HepG2 (cell line): ENCODE measurements around the gene TDRD9. TPM values are rescaled to one million over a fixed set of nuclear protein-coding genes. Genes with fewer than 3 reads are reported as not detected.

ENCODE experiments used
- ATAC-seq: fragments of 200-7000 bp; cut with Tn5 transposase; 3 replicates; pipeline ENCODE4 v1.9.1; 2020; ENCODE audit warnings: mild to moderate bottlenecking, moderate library complexity
- BruUV-seq: library from RNA; stranded (reverse); fragments of 400-500 nt; replicated peaks from 2 replicates; lab custom pipeline; 2021; lab: Mats Ljungman, UMichigan
- CTCF ChIA-PET: fragments of 300-600 bp; formaldehyde crosslinking; extraction: SDS; loops from one replicate; lab custom pipeline; 2021; ENCODE audit warnings: low total read pairs, inconsistent platforms, low intra/inter-chr PET ratio; lab: Yijun Ruan, JAX
- POLR2A ChIA-PET: fragments of 350-600 bp; sonication (Branson Sonifier 250); formaldehyde crosslinking; loops from one replicate; lab custom pipeline; 2020; ENCODE audit warnings: antibody characterized with exemption, inconsistent platforms; lab: Yijun Ruan, JAX
- DNase-seq: peaks from one replicate; pipeline ENCODE4 v3.0.0-alpha.2; 2015; ENCODE audit warnings: low spot score
- FAIRE-seq: peaks from 3 replicates; lab custom pipeline; 2011; peaks lifted over from hg19 to GRCh38; lab: Jason Lieb, UNC
- H2AFZ ChIP-seq: one replicate; pipeline ENCODE4 v1.6.1; 2011; ENCODE audit warnings: low read length, inconsistent platforms
- H3K27ac ChIP-seq: fragments of 300-600 bp; 3 replicates; pipeline ENCODE4 v1.8.0; 2011; ENCODE audit warnings: mixed run types, mild to moderate bottlenecking, mixed read lengths, low read length, inconsistent platforms; ENCODE audit not compliant: insufficient read depth; ENCODE audit errors: extremely low read length
- H3K27me3 ChIP-seq, 2 experiments: fragments of 200-600 bp in 1 of 2; 2 replicates in 1 of 2; 3 replicates in 1 of 2; pipeline versions ENCODE4 v1.6.0 to v1.8.0; 2011; ENCODE audit warnings: low read length in 2 of 2, mild to moderate bottlenecking in 2 of 2, moderate library complexity in 2 of 2, inconsistent platforms in 1 of 2; ENCODE audit not compliant: insufficient read depth in 2 of 2, control insufficient read depth in 1 of 2
- H3K36me3 ChIP-seq, 2 experiments: fragments of 200-600 bp in 1 of 2; replicated peaks in 1 of 2; 2 replicates in 1 of 2; 3 replicates in 1 of 2; pipeline versions ENCODE4 v1.5.1 to v1.8.0; 2011; ENCODE audit warnings: low read length in 2 of 2, inconsistent platforms in 1 of 2; ENCODE audit not compliant: insufficient read depth in 2 of 2, control insufficient read depth in 1 of 2
- H3K4me1 ChIP-seq: 2 replicates; pipeline ENCODE4 v1.5.1; 2012; ENCODE audit warnings: low read length, inconsistent platforms; ENCODE audit not compliant: insufficient read depth
- H3K4me2 ChIP-seq: 2 replicates; pipeline ENCODE4 v1.6.0; 2011; ENCODE audit warnings: low read depth, low read length, inconsistent platforms
- H3K4me3 ChIP-seq, 3 experiments: fragments of 200-600 bp in 1 of 3; sonication (generic), shearing (Covaris generic) in 1 of 3; replicated peaks in 1 of 3; 2 replicates each; pipeline ENCODE4 v1.5.1; 2011 to 2016; ENCODE audit warnings: low read length in 3 of 3, inconsistent platforms in 2 of 3, low read depth in 2 of 3, mild to moderate bottlenecking in 2 of 3, control low read depth in 1 of 3, mixed read lengths in 1 of 3; ENCODE audit not compliant: insufficient read depth in 1 of 3
- H3K79me2 ChIP-seq: one replicate; pipeline ENCODE4 v1.6.1; 2011; ENCODE audit warnings: low read length, inconsistent platforms; ENCODE audit not compliant: insufficient read depth
- H3K9ac ChIP-seq: 2 replicates; pipeline ENCODE4 v1.6.0; 2011; ENCODE audit warnings: mild to moderate bottlenecking, low read depth, low read length, inconsistent platforms; ENCODE audit not compliant: insufficient read depth
- H3K9me3 ChIP-seq: 2 replicates; pipeline ENCODE4 v1.5.1; 2012; ENCODE audit warnings: mild to moderate bottlenecking, low read length
- H4K20me1 ChIP-seq: 2 replicates; pipeline ENCODE4 v1.6.0; 2011; ENCODE audit warnings: inconsistent platforms, mild to moderate bottlenecking, low read length, moderate library complexity; ENCODE audit not compliant: insufficient read depth
- HNF1B ChIP-seq: sonication (generic); formaldehyde crosslinking; IDR thresholded peaks from 2 replicates; pipeline ENCODE4 v1.5.1; 2020; ENCODE audit warnings: mild to moderate bottlenecking, moderate library complexity, missing genetic modification reagents
- MTF1 ChIP-seq: sonication (generic); formaldehyde crosslinking; IDR thresholded peaks from 2 replicates; pipeline ENCODE4 v1.5.0; 2020; ENCODE audit warnings: missing genetic modification reagents
- PAWR ChIP-seq: sonication (generic); formaldehyde crosslinking; IDR thresholded peaks from 2 replicates; pipeline ENCODE4 v1.4.0; 2020; ENCODE audit warnings: missing genetic modification reagents, mild to moderate bottlenecking, borderline replicate concordance
- PPARG ChIP-seq: conservative IDR thresholded peaks from 2 replicates; pipeline ENCODE4 v1.6.1; 2016; ENCODE audit warnings: missing biosample characterization, missing genetic modification reagents
- SMC3 ChIP-seq: IDR thresholded peaks from 2 replicates; pipeline ENCODE4 v1.6.1; 2011; ENCODE audit warnings: low read length, improper control_type of control experiment
- ZBTB20 ChIP-seq: sonication (generic); formaldehyde crosslinking; IDR thresholded peaks from 2 replicates; pipeline ENCODE4 v1.8.1; 2023; ENCODE audit warnings: missing genetic modification reagents, low read depth, mild to moderate bottlenecking, borderline replicate concordance
- ZBTB44 ChIP-seq: sonication (generic); formaldehyde crosslinking; IDR thresholded peaks from 2 replicates; pipeline ENCODE4 v1.4.0; 2020; ENCODE audit warnings: missing genetic modification reagents
- ZFX ChIP-seq: sonication (generic); formaldehyde crosslinking; IDR thresholded peaks from 2 replicates; pipeline ENCODE4 v1.4.0; 2020; ENCODE audit warnings: mild to moderate bottlenecking, low read depth, missing genetic modification reagents, moderate library complexity
- ZNF367 ChIP-seq: sonication (generic); formaldehyde crosslinking; IDR thresholded peaks from 2 replicates; pipeline ENCODE4 v1.4.0; 2020; ENCODE audit warnings: missing genetic modification reagents, borderline replicate concordance
- ZNF414 ChIP-seq: sonication (generic); formaldehyde crosslinking; IDR thresholded peaks from 2 replicates; pipeline ENCODE4 v1.5.0; 2020; ENCODE audit warnings: missing genetic modification reagents
- ZNF431 ChIP-seq: sonication (generic); formaldehyde crosslinking; IDR thresholded peaks from 2 replicates; pipeline ENCODE4 v1.9.0; 2022; ENCODE audit warnings: missing genetic modification reagents, low read depth, mild to moderate bottlenecking, borderline replicate concordance
- ZNF512B ChIP-seq: sonication (generic); formaldehyde crosslinking; IDR thresholded peaks from 2 replicates; pipeline ENCODE4 v1.5.1; 2020; ENCODE audit warnings: missing genetic modification reagents, mild to moderate bottlenecking, borderline replicate concordance
- ZNF7 ChIP-seq: IDR thresholded peaks from 2 replicates; pipeline ENCODE4 v1.6.1; 2016; ENCODE audit warnings: missing biosample characterization, missing genetic modification reagents
- ZNF709 ChIP-seq: sonication (generic); formaldehyde crosslinking; IDR thresholded peaks from 2 replicates; pipeline ENCODE4 v1.5.0; 2020; ENCODE audit warnings: mild to moderate bottlenecking, missing genetic modification reagents
- ZSCAN25 ChIP-seq: sonication (generic); formaldehyde crosslinking; IDR thresholded peaks from 2 replicates; pipeline ENCODE4 v1.8.0; 2022; ENCODE audit warnings: mild to moderate bottlenecking, missing genetic modification reagents
- ZZZ3 ChIP-seq: sonication (generic); formaldehyde crosslinking; IDR thresholded peaks from 2 replicates; pipeline ENCODE4 v1.4.0; 2020; ENCODE audit warnings: missing genetic modification reagents, mild to moderate bottlenecking, borderline replicate concordance
- WGBS: methylation state at CpG from one replicate; pipeline ENCODE4 v1.1.6; 2017; ENCODE audit warnings: low lambda C conversion rate; 5-methylcytosine and 5-hydroxymethylcytosine counted together
- in situ Hi-C: cut with HindIII; loops from 2 replicates; pipeline ENCODE4 v1.10.0; 2017; ENCODE audit warnings: low pct_unique_long_range_greater_than_20kb; ENCODE audit not compliant: extremely low pct_ligation_motif_present
- intact Hi-C: fragments of 100-400 bp; cut with micrococcal nuclease; formaldehyde crosslinking; loops from one replicate; pipeline ENCODE4 v1.10.0; 2022; ENCODE audit not compliant: unreplicated experiment
- polyA plus RNA-seq, 8 experiments: library from polyadenylated mRNA; depleted of rRNA in 3 of 8; stranded (reverse) in 7 of 8; unstranded in 1 of 8; fragments of >200 nt; fragmentation: Illumina TruSeq in 4 of 8; extraction: Trizol in 4 of 8; gene quantifications; 2 replicates each; pipeline versions ENCODE4 v1.2.1 to v1.2.3, GENCODE V29; 2011 to 2016; ENCODE audit warnings: low read depth in 4 of 8, missing spikeins in 1 of 8, mixed read lengths in 1 of 8; ENCODE audit not compliant: insufficient read depth in 1 of 8
- total RNA-seq, 5 experiments: library from RNA; depleted of rRNA; stranded (reverse); fragments of >200 nt; fragmentation: Illumina TruSeq; extraction: Trizol; gene quantifications; 2 replicates each; pipeline ENCODE4 v1.2.3, GENCODE V29; 2016; ENCODE audit warnings: low read depth in 1 of 5

The TDRD9 gene
- total and polyA plus RNA-seq, 2 of the 13 experiments (the other 11 are each of a cell fraction or from before 2014, with no cell fraction given), result not detected

- Histone ChIP-seq H3K27me3 (peaks cover 6 to 47% of the 10 kb centered on the region in 2 experiments; a peak in 4 of 5 replicates), H4K20me1 (no peaks in the 10 kb centered on the region), H3K79me2 (no peaks in the 10 kb centered on the region), H3K4me1 (no peaks in the 10 kb centered on the region), H3K27ac (no peak overlapping the region), H3K4me3 (no peak overlapping the region), H3K9ac (no peak overlapping the region), H3K9me3 (no peaks in the 10 kb centered on the region), H3K4me2 (no peak overlapping the region), H3K36me3 (no peaks in the 10 kb centered on the region), H2AFZ (no peak overlapping the region)
- in situ Hi-C loops (no loop called here), intact Hi-C loops (no loop called here)
- no peak for DNase-seq
- FAIRE-seq, result no peak
- no peak for ATAC-seq
- POLR2A ChIA-PET, result no interaction called here
- CTCF ChIA-PET, result no interaction called here
- 12% methylated on average over 6 of the region's 6 CpGs for WGBS
- BruUV-seq, result no TSS peak
- TF ChIP-seq PAWR (CRISPR knock-in tag) (no peak), ZNF7 (CRISPR knock-in tag) (no peak), SMC3 (no peak), ZBTB44 (CRISPR knock-in tag) (no peak), MTF1 (CRISPR knock-in tag) (no peak), HNF1B (CRISPR knock-in tag) (no peak), ZNF709 (CRISPR knock-in tag) (no peak), ZFX (CRISPR knock-in tag) (no peak), ZSCAN25 (no peak), ZNF367 (CRISPR knock-in tag) (no peak), ZNF431 (no peak), ZBTB20 (CRISPR knock-in tag) (no peak), ZNF512B (CRISPR knock-in tag) (no peak), PPARG (no peak), ZZZ3 (no peak), ZNF414 (CRISPR knock-in tag) (no peak)
Observed at GRCh38 chr14:104041430-104042104, 113.3 kb downstream of the TDRD9 start.
